Measurements from ENCODE around the gene C18orf32.

GRCh38 chr18:49483198-49483597, 3.8 kb downstream of the C18orf32 start:
- TF ChIP-seq, protein P1, sequence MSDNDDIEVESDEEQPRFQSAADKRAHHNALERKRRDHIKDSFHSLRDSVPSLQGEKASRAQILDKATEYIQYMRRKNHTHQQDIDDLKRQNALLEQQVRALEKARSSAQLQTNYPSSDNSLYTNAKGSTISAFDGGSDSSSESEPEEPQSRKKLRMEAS (IDR thresholded peaks at IDR 0.05; ENCODE audit: insufficient read depth, insufficient read length) = no peak
- TF ChIP-seq, protein P2, sequence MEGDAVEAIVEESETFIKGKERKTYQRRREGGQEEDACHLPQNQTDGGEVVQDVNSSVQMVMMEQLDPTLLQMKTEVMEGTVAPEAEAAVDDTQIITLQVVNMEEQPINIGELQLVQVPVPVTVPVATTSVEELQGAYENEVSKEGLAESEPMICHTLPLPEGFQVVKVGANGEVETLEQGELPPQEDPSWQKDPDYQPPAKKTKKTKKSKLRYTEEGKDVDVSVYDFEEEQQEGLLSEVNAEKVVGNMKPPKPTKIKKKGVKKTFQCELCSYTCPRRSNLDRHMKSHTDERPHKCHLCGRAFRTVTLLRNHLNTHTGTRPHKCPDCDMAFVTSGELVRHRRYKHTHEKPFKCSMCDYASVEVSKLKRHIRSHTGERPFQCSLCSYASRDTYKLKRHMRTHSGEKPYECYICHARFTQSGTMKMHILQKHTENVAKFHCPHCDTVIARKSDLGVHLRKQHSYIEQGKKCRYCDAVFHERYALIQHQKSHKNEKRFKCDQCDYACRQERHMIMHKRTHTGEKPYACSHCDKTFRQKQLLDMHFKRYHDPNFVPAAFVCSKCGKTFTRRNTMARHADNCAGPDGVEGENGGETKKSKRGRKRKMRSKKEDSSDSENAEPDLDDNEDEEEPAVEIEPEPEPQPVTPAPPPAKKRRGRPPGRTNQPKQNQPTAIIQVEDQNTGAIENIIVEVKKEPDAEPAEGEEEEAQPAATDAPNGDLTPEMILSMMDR (IDR thresholded peaks at IDR 0.05; ENCODE audit: extremely low read depth in 1 of 2, insufficient read depth in 1 of 2, low read depth in 1 of 2, low read length in 2 of 2) = no peak

Measured in endothelial cell of umbilical vein (primary cell).